Right lobe of liver (tissue), 6 donors: ENCODE results near the gene OAF. TPM values are rescaled to one million over a fixed set of nuclear protein-coding genes. Genes with fewer than 3 reads are reported as not detected.

Source experiments
- ATAC-seq, 4 donors: fragments of 200-7000 bp; cut with Tn5 transposase; one replicate each; pipeline ENCODE4 v1.9.1; 2020; ENCODE audit warnings: mild to moderate bottlenecking in 4 of 4, moderate library complexity in 4 of 4
- DNase-seq, 3 donors: peaks; one replicate each; pipeline ENCODE4 v3.0.0-alpha.2; 2020
- H3K27ac ChIP-seq, 3 donors: fragments of 200-600 bp; one replicate each; pipeline ENCODE4 v1.8.0; 2022
- H3K27me3 ChIP-seq, 2 donors: fragments of 200-600 bp; one replicate each; pipeline ENCODE4 v1.8.0; 2022
- H3K36me3 ChIP-seq, 4 donors: fragments of 200-600 bp; sonication (generic) in 1 of 4; one replicate each; pipeline versions ENCODE4 v1.5.1 to v1.8.0; 2017 to 2022; ENCODE audit warnings: control low read depth in 1 of 4
- H3K4me1 ChIP-seq, 4 donors: fragments of 200-600 bp; sonication (generic) in 1 of 4; one replicate each; pipeline versions ENCODE4 v1.5.1 to v1.8.0; 2017 to 2022; ENCODE audit warnings: control low read depth in 1 of 4
- H3K4me3 ChIP-seq, 3 donors: fragments of 200-600 bp; one replicate each; pipeline ENCODE4 v1.8.0; 2022
- H3K9me3 ChIP-seq, 4 donors: fragments of 200-600 bp; sonication (generic) in 1 of 4; one replicate each; pipeline versions ENCODE4 v1.5.1 to v1.8.0; 2017 to 2022; ENCODE audit warnings: control low read depth in 1 of 4
- CTCF ChIP-seq, 4 donors: fragments of 200-600 bp in 3 of 4; fragments of 450-650 bp in 1 of 4; IDR thresholded peaks; one replicate each; pipeline versions ENCODE4 v1.5.1 to v1.8.0; 2016 to 2022; ENCODE audit warnings: antibody characterized with exemption in 4 of 4, mild to moderate bottlenecking in 2 of 4
- POLR2A ChIP-seq: fragments of 450-650 bp; IDR thresholded peaks from one replicate; pipeline ENCODE4 v1.6.1; 2017; ENCODE audit warnings: antibody characterized with exemption, mild to moderate bottlenecking
- WGBS: methylation state at CpG from one replicate; pipeline ENCODE4 v1.1.6; 2018; ENCODE audit warnings: low coverage, low lambda C conversion rate; ENCODE audit not compliant: insufficient coverage; ENCODE audit errors: missing lambda C conversion rate; 5-methylcytosine and 5-hydroxymethylcytosine counted together
- intact Hi-C, 2 donors: fragments of 100-400 bp; cut with DNase I; formaldehyde crosslinking; loops; one replicate each; pipeline versions ENCODE4 v1.11.2 to v1.14.1; 2022
- total RNA-seq, 6 experiments: library from RNA; depleted of rRNA in 2 of 6; stranded (reverse); fragments of >200 nt in 2 of 6; fragmentation: NEBNext Ultra II Directional in 3 of 6; extraction: Animal tissue kit (Norgen Biotek cat#: 25700) in 3 of 6; gene quantifications; one replicate each; pipeline versions ENCODE4 v1.1.0 to v1.2.4, GENCODE V29; 2016 to 2023
- donor health status: DM: no; HTN: yes; CAD: no.
- donor health status: DM: no; HTN: no; CAD: no.
- donor health status: DM: no; HTN: no; CAD: no.
- donor health status: DM: no; HTN: yes; CAD: no.
- donor health status: DM: no; HTN: yes; CAD: no.

The OAF gene
- total RNA-seq, 6 experiments from 2014 or later: 199 to 271 (median 220) TPM

GRCh38 chr11:120261931-120262330, 51.1 kb downstream of the OAF start:
- DNase-seq: no peak
- 49% methylated on average over 3 of the region's 3 CpGs for WGBS
- no peak for ATAC-seq
- intact Hi-C loops: no loop called here
- Histone ChIP-seq H3K36me3 (no peaks in the 10 kb centered on the region), H3K9me3 (no peaks in the 10 kb centered on the region), H3K4me3 (no peak overlapping the region), H3K27me3 (no peaks in the 10 kb centered on the region), H3K27ac (no peak overlapping the region), H3K4me1 (no peaks in the 10 kb centered on the region)
- TF ChIP-seq POLR2A: no peak

GRCh38 chr11:120267319-120267718, 56.5 kb downstream of the OAF start:
- Histone ChIP-seq H3K4me1 (no peaks in the 10 kb centered on the region), H3K27ac (no peak overlapping the region), H3K4me3 (no peak overlapping the region), H3K9me3 (no peaks in the 10 kb centered on the region), H3K27me3 (no peaks in the 10 kb centered on the region), H3K36me3 (no peaks in the 10 kb centered on the region)
- no peak for ATAC-seq
- intact Hi-C loops: no loop called here
- 52% methylated on average over 2 of the region's 2 CpGs for WGBS
- TF ChIP-seq POLR2A: no peak
- TF ChIP-seq CTCF (IDR thresholded peaks at IDR 0.05): no peak
- DNase-seq: no peak

- Histone ChIP-seq H3K27me3 (no peaks in the 10 kb centered on the region), H3K27ac (no peak overlapping the region), H3K4me1 (no peaks in the 10 kb centered on the region), H3K36me3 (no peaks in the 10 kb centered on the region), H3K9me3 (no peaks in the 10 kb centered on the region), H3K4me3 (no peak overlapping the region)
- ATAC-seq: no peak
- no peak for DNase-seq
- WGBS: 50% methylated on average over 1 of the region's 5 CpGs
- TF ChIP-seq CTCF (IDR thresholded peaks at IDR 0.05): no peak
- intact Hi-C loops: no loop called here
Measured at GRCh38 chr11:120268686-120269085, 57.9 kb downstream of the OAF start.

- H3K36me3 ChIP-seq: no peaks in the 10 kb centered on the region
- 33% methylated on average over 1 of the region's 1 CpG for WGBS
- intact Hi-C loops: no loop called here
- ATAC-seq: no peak
- TF ChIP-seq CTCF (IDR thresholded peaks at IDR 0.05) (no peak), POLR2A (no peak)
- no peaks in the 10 kb centered on the region for H3K9me3 ChIP-seq
- H3K27me3 ChIP-seq: no peaks in the 10 kb centered on the region
- H3K4me1 ChIP-seq: no peaks in the 10 kb centered on the region
- no peak overlapping the region for H3K27ac ChIP-seq
- no peak for DNase-seq
- no peak overlapping the region for H3K4me3 ChIP-seq
Measured at GRCh38 chr11:120270386-120270785, 59.6 kb downstream of the OAF start.

- TF ChIP-seq POLR2A (no peak), CTCF (IDR thresholded peaks at IDR 0.05) (no peak)
- no peaks in the 10 kb centered on the region for H3K4me1 ChIP-seq
- no peaks in the 10 kb centered on the region for H3K36me3 ChIP-seq
- DNase-seq: no peak
- H3K27ac ChIP-seq: no peak overlapping the region
- intact Hi-C loops: no loop called here
- ATAC-seq: no peak
- H3K4me3 ChIP-seq: no peak overlapping the region
- WGBS: 100% methylated on average over 2 of the region's 5 CpGs
- H3K27me3 ChIP-seq: no peaks in the 10 kb centered on the region
- no peaks in the 10 kb centered on the region for H3K9me3 ChIP-seq
Measured at GRCh38 chr11:120271672-120272071, 60.8 kb downstream of the OAF start.
